ENCODE measurements around the gene MALAT1. TPM values are rescaled to one million over a fixed set of nuclear protein-coding genes. Genes with fewer than 3 reads are reported as not detected.
A peak's percentile ranks its signal among the peaks of the same experiment; 100 is the strongest.

The MALAT1 gene
- total and polyA plus RNA-seq, 11 donors = 1,047 to 9,662 (median 6,450) TPM

DNA sequence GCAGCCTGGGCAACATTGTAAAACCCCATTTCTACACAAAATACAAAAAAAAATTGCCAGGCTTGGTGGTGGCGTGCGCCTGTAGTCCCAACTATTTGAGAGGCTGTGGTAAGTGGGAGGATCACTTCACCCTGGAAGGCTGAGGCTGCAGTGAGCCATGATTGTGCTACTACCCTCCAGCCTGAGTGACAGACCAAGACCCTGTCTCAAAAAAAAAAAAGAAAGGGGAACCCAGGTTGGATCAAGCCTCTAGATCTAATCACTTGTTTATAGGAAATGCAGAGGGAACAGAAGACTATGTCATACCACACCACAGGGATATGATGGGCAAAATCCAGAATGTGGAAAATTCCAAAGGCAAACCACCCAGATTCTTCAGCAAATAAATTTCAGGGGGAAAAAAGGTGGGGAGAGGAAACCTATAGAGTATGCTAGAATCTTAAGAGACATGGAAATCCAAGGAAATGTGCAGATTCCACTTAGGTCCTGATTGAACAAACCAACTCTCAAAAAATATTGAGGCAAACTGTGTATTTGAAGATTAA is 16.5 kb upstream of the MALAT1 start:
- Histone ChIP-seq H3K36me3 (no peaks in the 10 kb centered on the region), H3K27me3 (no peaks in the 10 kb centered on the region), H3K9me3 (no peaks in the 10 kb centered on the region), H3K4me3 (no peak overlapping the region), H3K4me1 (peaks cover 0 to 68% (median 58%) of the 10 kb centered on the region in 12 donors), H3K27ac (peak overlapping the region in 3 of 12 donors; percentile 27 to 100 (median 100))
- no peak for ATAC-seq
- intact Hi-C loops (cut with DNase I) = no loop called here
- WGBS, 4 donors = 98 to 100% (median 99%) methylated on average over 2 of the region's 2 CpGs
- TF ChIP-seq POLR2A (IDR thresholded peaks at IDR 0.05) = no peak
- TF ChIP-seq CTCF (IDR thresholded peaks at IDR 0.05) = no peak
- no peak for DNase-seq

GRCh38 chr11:65485920-65486219 is 13.0 kb upstream of the MALAT1 start:
- intact Hi-C loops (cut with DNase I) = no loop called here
- ATAC-seq (no peak), DNase-seq (no peak)
- Histone ChIP-seq H3K4me3 (no peak overlapping the region), H3K36me3 (no peaks in the 10 kb centered on the region), H3K27ac (peak overlapping the region; percentile 18 to 100 (median 98)), H3K4me1 (peaks cover 25 to 69% (median 61%) of the 10 kb centered on the region in 12 donors), H3K9me3 (no peaks in the 10 kb centered on the region), H3K27me3 (no peaks in the 10 kb centered on the region)
- TF ChIP-seq POLR2A (IDR thresholded peaks at IDR 0.05) (no peak), CTCF (IDR thresholded peaks at IDR 0.05) (no peak)
- 61 to 68% (median 65%) methylated on average over 5 of the region's 5 CpGs for WGBS, 4 donors

DNA sequence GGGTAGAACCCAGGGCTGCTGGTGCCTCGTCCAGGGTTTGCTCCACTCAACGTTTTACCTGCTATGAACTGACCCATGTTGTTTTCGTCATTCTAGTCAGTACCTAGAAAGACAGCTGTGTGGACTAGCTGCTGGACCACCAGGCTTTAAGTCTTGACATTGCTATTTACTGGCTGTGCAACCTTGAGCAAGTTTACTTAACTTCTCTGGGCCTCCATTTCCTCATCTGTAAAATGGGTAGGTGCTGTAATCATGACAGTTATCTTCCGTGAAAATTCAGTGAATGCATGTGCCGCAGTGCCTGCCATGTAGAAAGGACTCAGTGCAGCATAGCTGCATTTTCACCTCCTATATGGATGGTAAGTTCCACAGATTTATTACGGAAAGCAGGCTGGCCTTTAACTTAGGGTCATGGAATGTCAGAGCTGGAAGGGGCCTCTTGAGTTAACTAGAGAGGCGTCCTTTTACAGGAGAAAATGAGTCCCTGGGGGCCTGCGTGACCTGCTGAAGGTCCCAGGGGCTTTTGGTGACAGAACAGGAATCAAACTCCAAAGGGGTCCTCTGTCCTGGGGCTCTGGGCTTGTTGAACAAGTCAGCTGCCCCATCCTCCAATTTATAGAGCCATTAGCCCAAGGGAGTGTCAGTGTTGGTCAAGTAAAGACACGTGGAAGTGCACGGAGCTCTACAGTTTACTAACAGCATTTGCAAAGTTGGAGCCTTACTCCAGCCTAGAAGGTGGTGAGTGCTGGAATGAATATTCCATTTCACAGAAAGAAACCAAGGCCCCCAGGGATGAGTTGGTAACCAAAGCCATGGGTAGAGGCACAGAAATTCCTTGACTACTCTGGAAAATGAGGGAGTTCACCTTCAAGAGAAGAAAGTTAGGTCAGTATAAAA is 12.0 kb upstream of the MALAT1 start:
- H3K27ac ChIP-seq = peak overlapping the region; percentile 90 to 100 (median 99)
- WGBS, 4 donors = 65 to 70% (median 68%) methylated on average over 10 of the region's 10 CpGs
- no peak for DNase-seq
- H3K27me3 ChIP-seq = no peaks in the 10 kb centered on the region
- no peak for TF ChIP-seq CTCF (IDR thresholded peaks at IDR 0.05)
- no peak for TF ChIP-seq POLR2A (IDR thresholded peaks at IDR 0.05)
- ATAC-seq = no peak
- intact Hi-C loops (cut with DNase I) = no loop called here
- no peak overlapping the region for H3K4me3 ChIP-seq
- no peaks in the 10 kb centered on the region for H3K36me3 ChIP-seq
- H3K9me3 ChIP-seq = no peaks in the 10 kb centered on the region
- peaks cover 31 to 70% (median 62%) of the 10 kb centered on the region in 12 donors for H3K4me1 ChIP-seq

DNA sequence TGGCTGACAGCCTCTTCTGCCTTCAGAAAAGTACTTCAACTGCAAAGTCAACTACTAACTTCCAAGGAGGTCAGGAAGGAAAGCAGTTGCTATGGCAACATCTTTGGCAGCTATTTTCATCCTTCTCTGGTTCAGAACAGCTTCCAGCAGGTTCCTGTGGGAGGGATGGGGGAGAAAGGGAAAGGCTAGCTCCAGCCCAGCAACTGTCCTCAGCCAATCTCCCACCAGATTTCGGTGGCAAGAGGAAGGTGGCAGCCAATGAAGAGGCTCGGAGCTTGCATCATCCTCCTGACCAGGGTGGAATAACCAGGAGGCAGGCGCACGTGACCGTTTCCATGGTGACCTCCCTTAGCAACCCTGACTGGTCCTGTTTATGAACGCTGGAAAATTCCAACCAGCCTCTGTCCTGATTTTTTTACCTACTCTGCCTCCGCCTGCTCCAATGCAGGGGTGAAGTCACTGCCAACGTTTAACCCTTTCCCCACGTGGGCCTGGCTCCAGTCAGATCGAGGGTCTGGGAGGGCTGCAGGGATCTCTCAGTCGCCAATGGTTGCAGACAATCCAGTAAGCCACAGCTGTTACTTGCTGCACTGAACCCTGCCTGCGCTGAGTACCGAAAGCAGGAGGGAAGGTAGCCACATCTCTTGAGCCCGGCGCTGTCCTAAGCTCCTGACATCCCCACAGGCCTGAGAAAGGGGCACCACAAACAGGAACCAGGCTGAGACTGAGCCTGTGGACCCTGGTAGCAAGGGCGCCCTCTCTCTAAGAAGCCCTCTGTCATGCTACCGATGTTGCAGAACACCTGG is 11.2 kb upstream of the MALAT1 start:
- Histone ChIP-seq H3K4me1 (peaks cover 37 to 78% (median 70%) of the 10 kb centered on the region in 12 donors), H3K36me3 (no peaks in the 10 kb centered on the region), H3K4me3 (peak overlapping the region in 10 of 12 donors; percentile 0 to 41 (median 28)), H3K9me3 (no peaks in the 10 kb centered on the region), H3K27ac (peak overlapping the region; percentile 90 to 100 (median 99)), H3K27me3 (no peaks in the 10 kb centered on the region)
- peak; percentile 81 to 94 (median 89) for ATAC-seq
- intact Hi-C loops (cut with DNase I) = no loop called here
- WGBS, 4 donors = 2 to 8% (median 6%) methylated on average over 17 of the region's 17 CpGs
- TF ChIP-seq CTCF (IDR thresholded peaks at IDR 0.05) (peak in 1 of 12 donors; percentile 12), POLR2A (IDR thresholded peaks at IDR 0.05) (peak in 1 of 2 donors; percentile 57)
- peak; percentile 95 to 100 (median 99) for DNase-seq

All from heart left ventricle (tissue), 16 donors.